HG03432 (cell line): ENCODE data around the gene CACNB3.
"Not testable (repeated sequence)": the region's sequence is repeated elsewhere in the genome, so short reads cannot be mapped to it uniquely, and the experiment has no call there.

Source experiments
- ATAC-seq: cut with Tn5 transposase; IDR thresholded peaks from one replicate; pipeline ENCODE4 v1.9.1; 2021; ENCODE audit warnings: mild to moderate bottlenecking, moderate library complexity; ENCODE audit not compliant: unreplicated experiment

The CACNB3 gene

GRCh38 chr12:48816143-48816854 lies 2.0 kb upstream of the CACNB3 start:
- ATAC-seq, result no peak

- peak; percentile 2 for ATAC-seq
Observed at GRCh38 chr12:48818831-48819590, 715 bp downstream of the CACNB3 start.

GRCh38 chr12:48819986-48820725 lies 1.9 kb downstream of the CACNB3 start:
- ATAC-seq, result no peak

GRCh38 chr12:48822139-48822538 lies 3.8 kb downstream of the CACNB3 start:
- no peak for ATAC-seq

GRCh38 chr12:48822711-48823110 lies 4.4 kb downstream of the CACNB3 start:
- ATAC-seq, result no peak

GRCh38 chr12:48823281-48823680 lies 5.0 kb downstream of the CACNB3 start:
- ATAC-seq, result no peak

- no peak for ATAC-seq
Observed at GRCh38 chr12:48824112-48824511, 5.8 kb downstream of the CACNB3 start.

- ATAC-seq, result no peak
Observed at GRCh38 chr12:48824905-48825304, 6.6 kb downstream of the CACNB3 start.

- ATAC-seq, result no peak
Observed at GRCh38 chr12:48826209-48826855, 8.0 kb downstream of the CACNB3 start.

- ATAC-seq, result no peak
Observed at GRCh38 chr12:48827026-48827425, 8.7 kb downstream of the CACNB3 start.

- no peak for ATAC-seq
Observed at GRCh38 chr12:48827513-48828096, 9.3 kb downstream of the CACNB3 start.

- ATAC-seq, result no peak
Observed at GRCh38 chr12:48828293-48828692, 10.0 kb downstream of the CACNB3 start.

GRCh38 chr12:48828841-48829575 lies 10.7 kb downstream of the CACNB3 start:
- no peak for ATAC-seq

GRCh38 chr12:48831257-48831656 lies 13.0 kb downstream of the CACNB3 start:
- ATAC-seq, result no peak

- ATAC-seq, result no peak
Observed at GRCh38 chr12:48832321-48833060, 14.2 kb downstream of the CACNB3 start.

- ATAC-seq, result no peak
Observed at GRCh38 chr12:48838048-48838447, 19.8 kb downstream of the CACNB3 start.

- not testable (repeated sequence) for ATAC-seq
Observed at GRCh38 chr12:48842021-48842420, 23.7 kb downstream of the CACNB3 start.

- peak; percentile 95 for ATAC-seq
Observed at GRCh38 chr12:48851883-48852733, 33.8 kb downstream of the CACNB3 start, which contains the start of gene DDX23. Gene DDX23, minus strand, starts transcription at chr12:48852163. Its CDS starts 6,381 bp downstream, at chr12:48845782.
